Activated CD8-positive, alpha-beta T cell treated with anti-CD3 and anti-CD28 coated beads for 36 hours (primary cell): Measurements from ENCODE around the gene LRBA. TPM values are rescaled to one million over a fixed set of nuclear protein-coding genes. Genes with fewer than 3 reads are reported as not detected.

Source experiments
- ATAC-seq: fragments of 200-7000 bp; cut with Tn5 transposase; one replicate; pipeline ENCODE4 v1.10.0; 2021; ENCODE audit warnings: mild to moderate bottlenecking, moderate library complexity
- CTCF ChIA-PET: fragments of 350-600 bp; sonication (Branson Sonifier 250); formaldehyde crosslinking; loops from one replicate; lab custom pipeline; 2021; ENCODE audit warnings: antibody characterized with exemption; lab: Charles Lee
- POLR2A ChIA-PET: fragments of 350-600 bp; sonication (Branson Sonifier 250); formaldehyde crosslinking; loops from one replicate; lab custom pipeline; 2021; ENCODE audit warnings: antibody characterized with exemption; lab: Charles Lee
- DNase-seq: peaks from one replicate; pipeline ENCODE4 v3.0.0-alpha.2; 2020
- H3K27ac Mint-ChIP-seq: one replicate; pipeline ENCODE4 v1.8.0; 2021; ENCODE audit warnings: mild to moderate bottlenecking, mixed read lengths
- H3K27me3 Mint-ChIP-seq: one replicate; pipeline ENCODE4 v1.8.0; 2021; ENCODE audit warnings: mixed read lengths
- H3K36me3 Mint-ChIP-seq: one replicate; pipeline ENCODE4 v1.8.0; 2021; ENCODE audit warnings: low read depth, mixed read lengths
- H3K4me1 Mint-ChIP-seq: one replicate; pipeline ENCODE4 v1.8.0; 2021; ENCODE audit warnings: low read depth, mixed read lengths
- H3K4me3 Mint-ChIP-seq: one replicate; pipeline ENCODE4 v1.8.0; 2021; ENCODE audit warnings: mild to moderate bottlenecking, moderate library complexity, mixed read lengths
- H3K9me3 Mint-ChIP-seq: one replicate; pipeline ENCODE4 v1.8.0; 2021; ENCODE audit warnings: mixed read lengths
- intact Hi-C: fragments of 100-400 bp; cut with micrococcal nuclease; formaldehyde crosslinking; loops from one replicate; pipeline ENCODE4 v1.10.0; 2022
- total RNA-seq, 2 experiments: library from RNA; stranded (reverse); gene quantifications; one replicate each; pipeline ENCODE4 v1.2.3, GENCODE V29; 2021
- TF ChIP-seq, protein P1 (sequence below): fragments of 200-600 bp; IDR thresholded peaks from one replicate; pipeline ENCODE4 v1.8.0; 2022; ENCODE audit warnings: antibody characterized with exemption, mild to moderate bottlenecking

Gene LRBA
- total RNA-seq, 2 experiments from 2014 or later, result 48.1 to 52.5 TPM

GRCh38 chr4:150987204-150987603 is 27.9 kb downstream of the LRBA start:
- ChIA-PET POLR2A (no interaction called here), CTCF (interaction anchor here (0.7 to 1.0 kb wide), 4 partner anchors 9 to 36 kb away, joined by 3 read pairs; no protein-coding TSS in a partner anchor)
- no peak overlapping the region for H3K27ac Mint-ChIP-seq
- H3K27me3 Mint-ChIP-seq, result no peaks in the 10 kb centered on the region
- no peak for DNase-seq
- TF ChIP-seq, protein P1, sequence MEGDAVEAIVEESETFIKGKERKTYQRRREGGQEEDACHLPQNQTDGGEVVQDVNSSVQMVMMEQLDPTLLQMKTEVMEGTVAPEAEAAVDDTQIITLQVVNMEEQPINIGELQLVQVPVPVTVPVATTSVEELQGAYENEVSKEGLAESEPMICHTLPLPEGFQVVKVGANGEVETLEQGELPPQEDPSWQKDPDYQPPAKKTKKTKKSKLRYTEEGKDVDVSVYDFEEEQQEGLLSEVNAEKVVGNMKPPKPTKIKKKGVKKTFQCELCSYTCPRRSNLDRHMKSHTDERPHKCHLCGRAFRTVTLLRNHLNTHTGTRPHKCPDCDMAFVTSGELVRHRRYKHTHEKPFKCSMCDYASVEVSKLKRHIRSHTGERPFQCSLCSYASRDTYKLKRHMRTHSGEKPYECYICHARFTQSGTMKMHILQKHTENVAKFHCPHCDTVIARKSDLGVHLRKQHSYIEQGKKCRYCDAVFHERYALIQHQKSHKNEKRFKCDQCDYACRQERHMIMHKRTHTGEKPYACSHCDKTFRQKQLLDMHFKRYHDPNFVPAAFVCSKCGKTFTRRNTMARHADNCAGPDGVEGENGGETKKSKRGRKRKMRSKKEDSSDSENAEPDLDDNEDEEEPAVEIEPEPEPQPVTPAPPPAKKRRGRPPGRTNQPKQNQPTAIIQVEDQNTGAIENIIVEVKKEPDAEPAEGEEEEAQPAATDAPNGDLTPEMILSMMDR, result no peak
- intact Hi-C loops, result no loop called here
- H3K36me3 Mint-ChIP-seq, result peaks cover 30% of the 10 kb centered on the region
- no peak for ATAC-seq
- H3K4me1 Mint-ChIP-seq, result peaks cover 35% of the 10 kb centered on the region
- H3K4me3 Mint-ChIP-seq, result no peak overlapping the region
- H3K9me3 Mint-ChIP-seq, result no peaks in the 10 kb centered on the region

- peak; percentile 80 for ATAC-seq
- Mint-ChIP-seq H3K4me3 (no peak overlapping the region), H3K36me3 (peaks cover 24% of the 10 kb centered on the region), H3K4me1 (peaks cover 35% of the 10 kb centered on the region), H3K27me3 (no peaks in the 10 kb centered on the region), H3K9me3 (no peaks in the 10 kb centered on the region), H3K27ac (peak overlapping the region; percentile 53)
- CTCF ChIA-PET, result interaction anchor here (1.0 kb wide), 1 partner anchor 25 kb away, joined by 3 read pairs; no protein-coding TSS in a partner anchor
- TF ChIP-seq, protein P1, result no peak
- POLR2A ChIA-PET, result no interaction called here
- DNase-seq, result peak; percentile 72
- intact Hi-C loops, result no loop called here
These were observed 29.0 kb downstream of the LRBA start for GRCh38 chr4:150986085-150986484.

- CTCF ChIA-PET, result no interaction called here
- intact Hi-C loops, result no loop called here
- POLR2A ChIA-PET, result interaction anchor here (1.4 kb wide), 1 partner anchor 30 kb away, joined by 6 read pairs; no protein-coding TSS in a partner anchor
- Mint-ChIP-seq H3K4me3 (no peak overlapping the region), H3K9me3 (peaks cover 5% of the 10 kb centered on the region), H3K36me3 (peaks cover 27% of the 10 kb centered on the region), H3K4me1 (peaks cover 49% of the 10 kb centered on the region), H3K27me3 (no peaks in the 10 kb centered on the region), H3K27ac (no peak overlapping the region)
- ATAC-seq (no peak), DNase-seq (no peak)
- TF ChIP-seq, protein P1, result no peak
These were observed 31.2 kb downstream of the LRBA start for GRCh38 chr4:150983851-150984250.

DNA sequence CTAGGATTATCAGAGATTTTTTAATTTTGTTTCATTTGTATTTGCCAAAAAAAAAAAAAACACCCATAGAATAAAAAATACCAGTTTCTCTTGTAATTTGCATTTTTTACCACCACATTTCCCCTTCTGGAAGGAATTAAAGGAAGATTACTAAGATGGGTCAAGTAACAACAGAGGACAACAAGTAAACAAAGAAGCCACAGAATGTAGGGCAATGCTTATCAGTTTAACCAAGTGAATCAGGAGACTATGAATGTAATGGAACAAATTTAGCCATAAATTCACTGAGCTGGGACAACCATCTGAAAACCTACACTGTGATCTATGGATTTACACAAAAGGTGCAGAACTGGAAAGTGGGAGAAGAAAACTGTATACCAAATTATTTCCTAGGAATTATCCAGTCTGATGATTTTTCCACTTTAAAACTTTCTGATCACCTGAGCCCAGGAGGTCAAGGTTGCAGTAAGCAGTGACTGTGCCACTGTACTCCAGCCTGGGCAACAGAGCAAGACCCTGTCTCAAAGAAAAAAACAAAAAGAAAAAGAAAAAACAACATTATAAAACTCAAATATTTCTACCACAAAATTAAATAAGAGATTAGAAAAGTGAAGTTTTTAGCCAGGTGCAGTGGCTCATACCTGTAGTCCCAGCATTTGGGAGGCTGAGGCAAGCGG is 32.4 kb downstream of the LRBA start:
- Mint-ChIP-seq H3K27ac (no peak overlapping the region), H3K4me1 (peaks cover 61% of the 10 kb centered on the region), H3K4me3 (no peak overlapping the region), H3K9me3 (peaks cover 6% of the 10 kb centered on the region), H3K36me3 (peaks cover 30% of the 10 kb centered on the region), H3K27me3 (no peaks in the 10 kb centered on the region)
- ChIA-PET CTCF (interaction anchor here (1.3 kb wide), 1 partner anchor 21 kb away, joined by 4 read pairs; no protein-coding TSS in a partner anchor), POLR2A (no interaction called here)
- intact Hi-C loops, result no loop called here
- DNase-seq (no peak), ATAC-seq (no peak)
- TF ChIP-seq, protein P1, result no peak
